ENCODE data around the gene DLGAP1.

DNA sequence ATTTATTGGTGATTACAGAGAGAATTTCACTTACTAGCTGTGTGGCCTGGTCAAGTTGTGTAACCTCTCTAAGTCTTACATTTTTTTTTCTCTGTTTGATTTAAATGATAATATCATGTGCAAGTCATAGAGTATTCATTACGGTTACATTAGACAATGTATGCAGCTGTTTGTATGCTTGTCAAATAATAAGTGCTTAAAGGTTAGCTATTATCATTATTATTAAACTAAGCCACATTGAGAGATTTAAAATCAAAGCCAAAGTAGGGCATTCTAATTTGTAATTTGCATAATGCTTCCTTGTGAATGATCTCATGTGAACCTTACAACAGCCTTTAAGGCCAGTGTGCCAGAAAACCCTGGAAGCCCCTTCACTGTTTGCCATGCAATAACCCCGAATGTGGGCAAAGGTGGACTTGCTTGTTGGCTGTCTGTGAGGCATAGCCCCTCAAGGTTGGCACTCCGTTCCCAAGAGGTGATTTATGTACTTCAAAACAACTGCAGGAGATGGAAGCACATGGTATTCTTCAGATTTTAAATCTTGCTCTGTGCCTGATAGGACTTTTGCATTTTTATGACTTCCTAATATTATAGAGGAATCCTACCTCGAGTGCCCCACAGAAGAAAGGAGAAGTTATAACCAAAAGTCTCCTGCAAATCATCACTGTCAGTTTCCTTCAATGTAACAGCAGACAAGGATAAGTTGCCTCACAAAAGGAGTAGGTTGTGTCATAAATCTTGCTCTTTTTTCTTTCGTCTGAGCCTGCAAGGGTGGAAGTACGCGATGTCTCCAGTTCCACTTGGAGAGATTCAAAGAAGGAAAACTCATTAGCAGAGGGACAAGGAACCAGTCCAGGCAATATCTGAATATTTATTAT, 733.1 kb downstream of the DLGAP1 start:
- TF ChIP-seq, protein P1, sequence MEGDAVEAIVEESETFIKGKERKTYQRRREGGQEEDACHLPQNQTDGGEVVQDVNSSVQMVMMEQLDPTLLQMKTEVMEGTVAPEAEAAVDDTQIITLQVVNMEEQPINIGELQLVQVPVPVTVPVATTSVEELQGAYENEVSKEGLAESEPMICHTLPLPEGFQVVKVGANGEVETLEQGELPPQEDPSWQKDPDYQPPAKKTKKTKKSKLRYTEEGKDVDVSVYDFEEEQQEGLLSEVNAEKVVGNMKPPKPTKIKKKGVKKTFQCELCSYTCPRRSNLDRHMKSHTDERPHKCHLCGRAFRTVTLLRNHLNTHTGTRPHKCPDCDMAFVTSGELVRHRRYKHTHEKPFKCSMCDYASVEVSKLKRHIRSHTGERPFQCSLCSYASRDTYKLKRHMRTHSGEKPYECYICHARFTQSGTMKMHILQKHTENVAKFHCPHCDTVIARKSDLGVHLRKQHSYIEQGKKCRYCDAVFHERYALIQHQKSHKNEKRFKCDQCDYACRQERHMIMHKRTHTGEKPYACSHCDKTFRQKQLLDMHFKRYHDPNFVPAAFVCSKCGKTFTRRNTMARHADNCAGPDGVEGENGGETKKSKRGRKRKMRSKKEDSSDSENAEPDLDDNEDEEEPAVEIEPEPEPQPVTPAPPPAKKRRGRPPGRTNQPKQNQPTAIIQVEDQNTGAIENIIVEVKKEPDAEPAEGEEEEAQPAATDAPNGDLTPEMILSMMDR (IDR thresholded peaks at IDR 0.05), result no peak
- TF ChIP-seq EP300 (IDR thresholded peaks at IDR 0.05) (no peak), POLR2A (IDR thresholded peaks at IDR 0.05) (no peak)
